HL-60 (cell line): ENCODE data around the gene PIWIL1.

ENCODE experiments used
- DNase-seq, 2 experiments: peaks; one replicate each; pipeline ENCODE4 v3.0.0-alpha.2; 2010 to 2020; ENCODE audit warnings: low read depth in 1 of 2, low spot score in 1 of 2
- H3K27ac ChIP-seq: fragments of 250-450 bp; sonication (Bioruptor Pico); replicated peaks from 2 replicates; pipeline ENCODE4 v1.5.1; 2020; ENCODE audit warnings: mild to moderate bottlenecking, moderate library complexity
- H3K27me3 ChIP-seq: fragments of 250-450 bp; sonication (Bioruptor Pico); 2 replicates; pipeline ENCODE4 v1.5.1; 2021; ENCODE audit warnings: mild to moderate bottlenecking, moderate library complexity; ENCODE audit not compliant: insufficient read depth, poor library complexity, severe bottlenecking
- H3K4me3 ChIP-seq: replicated peaks from 2 replicates; pipeline ENCODE4 v1.5.1; 2011; ENCODE audit warnings: mild to moderate bottlenecking, control low read depth, low read length; ENCODE audit not compliant: insufficient read depth
- GABPA ChIP-seq: IDR thresholded peaks from 2 replicates; pipeline ENCODE4 v1.6.1; 2012; ENCODE audit warnings: low read depth
- POLR2AphosphoS5 ChIP-seq: IDR thresholded peaks from 2 replicates; pipeline ENCODE4 v1.6.1; 2012; ENCODE audit warnings: low read depth
- SPI1 ChIP-seq: IDR thresholded peaks from 2 replicates; pipeline ENCODE4 v1.6.1; 2012; ENCODE audit warnings: low read depth, mild to moderate bottlenecking, borderline replicate concordance
- TF ChIP-seq, protein P1 (sequence below): IDR thresholded peaks from one replicate; pipeline ENCODE4 v1.5.1; 2011; ENCODE audit warnings: low read length, control low read depth, inconsistent platforms; ENCODE audit not compliant: insufficient read depth
- TF ChIP-seq, protein P2 (sequence below): IDR thresholded peaks from 2 replicates; pipeline ENCODE4 v1.6.1; 2012; ENCODE audit warnings: low read depth; ENCODE audit not compliant: insufficient replicate concordance

PIWIL1 gene

DNA sequence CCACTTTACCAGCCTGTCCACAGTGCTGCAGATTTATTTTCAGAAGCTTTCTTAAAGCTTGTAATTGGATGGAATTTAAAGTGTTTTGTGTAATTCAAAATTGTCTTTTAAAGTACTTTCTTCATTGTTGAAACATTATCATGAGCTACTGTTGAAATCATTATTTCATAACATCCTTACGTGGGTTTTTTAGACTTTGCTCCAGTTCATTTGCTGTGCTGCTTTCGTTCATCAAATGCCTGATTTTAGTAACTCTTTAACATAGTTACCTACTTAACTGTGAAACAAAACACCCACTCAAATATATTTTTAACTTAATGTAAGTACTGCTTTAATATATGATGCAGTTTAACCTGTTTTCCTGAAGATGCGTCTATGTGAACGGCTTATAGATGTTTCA lies 47.5 kb downstream of the PIWIL1 start:
- TF ChIP-seq POLR2AphosphoS5 (no peak), GABPA (no peak), SPI1 (no peak)
- TF ChIP-seq, protein P1, sequence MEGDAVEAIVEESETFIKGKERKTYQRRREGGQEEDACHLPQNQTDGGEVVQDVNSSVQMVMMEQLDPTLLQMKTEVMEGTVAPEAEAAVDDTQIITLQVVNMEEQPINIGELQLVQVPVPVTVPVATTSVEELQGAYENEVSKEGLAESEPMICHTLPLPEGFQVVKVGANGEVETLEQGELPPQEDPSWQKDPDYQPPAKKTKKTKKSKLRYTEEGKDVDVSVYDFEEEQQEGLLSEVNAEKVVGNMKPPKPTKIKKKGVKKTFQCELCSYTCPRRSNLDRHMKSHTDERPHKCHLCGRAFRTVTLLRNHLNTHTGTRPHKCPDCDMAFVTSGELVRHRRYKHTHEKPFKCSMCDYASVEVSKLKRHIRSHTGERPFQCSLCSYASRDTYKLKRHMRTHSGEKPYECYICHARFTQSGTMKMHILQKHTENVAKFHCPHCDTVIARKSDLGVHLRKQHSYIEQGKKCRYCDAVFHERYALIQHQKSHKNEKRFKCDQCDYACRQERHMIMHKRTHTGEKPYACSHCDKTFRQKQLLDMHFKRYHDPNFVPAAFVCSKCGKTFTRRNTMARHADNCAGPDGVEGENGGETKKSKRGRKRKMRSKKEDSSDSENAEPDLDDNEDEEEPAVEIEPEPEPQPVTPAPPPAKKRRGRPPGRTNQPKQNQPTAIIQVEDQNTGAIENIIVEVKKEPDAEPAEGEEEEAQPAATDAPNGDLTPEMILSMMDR, result no peak
- TF ChIP-seq, protein P2, sequence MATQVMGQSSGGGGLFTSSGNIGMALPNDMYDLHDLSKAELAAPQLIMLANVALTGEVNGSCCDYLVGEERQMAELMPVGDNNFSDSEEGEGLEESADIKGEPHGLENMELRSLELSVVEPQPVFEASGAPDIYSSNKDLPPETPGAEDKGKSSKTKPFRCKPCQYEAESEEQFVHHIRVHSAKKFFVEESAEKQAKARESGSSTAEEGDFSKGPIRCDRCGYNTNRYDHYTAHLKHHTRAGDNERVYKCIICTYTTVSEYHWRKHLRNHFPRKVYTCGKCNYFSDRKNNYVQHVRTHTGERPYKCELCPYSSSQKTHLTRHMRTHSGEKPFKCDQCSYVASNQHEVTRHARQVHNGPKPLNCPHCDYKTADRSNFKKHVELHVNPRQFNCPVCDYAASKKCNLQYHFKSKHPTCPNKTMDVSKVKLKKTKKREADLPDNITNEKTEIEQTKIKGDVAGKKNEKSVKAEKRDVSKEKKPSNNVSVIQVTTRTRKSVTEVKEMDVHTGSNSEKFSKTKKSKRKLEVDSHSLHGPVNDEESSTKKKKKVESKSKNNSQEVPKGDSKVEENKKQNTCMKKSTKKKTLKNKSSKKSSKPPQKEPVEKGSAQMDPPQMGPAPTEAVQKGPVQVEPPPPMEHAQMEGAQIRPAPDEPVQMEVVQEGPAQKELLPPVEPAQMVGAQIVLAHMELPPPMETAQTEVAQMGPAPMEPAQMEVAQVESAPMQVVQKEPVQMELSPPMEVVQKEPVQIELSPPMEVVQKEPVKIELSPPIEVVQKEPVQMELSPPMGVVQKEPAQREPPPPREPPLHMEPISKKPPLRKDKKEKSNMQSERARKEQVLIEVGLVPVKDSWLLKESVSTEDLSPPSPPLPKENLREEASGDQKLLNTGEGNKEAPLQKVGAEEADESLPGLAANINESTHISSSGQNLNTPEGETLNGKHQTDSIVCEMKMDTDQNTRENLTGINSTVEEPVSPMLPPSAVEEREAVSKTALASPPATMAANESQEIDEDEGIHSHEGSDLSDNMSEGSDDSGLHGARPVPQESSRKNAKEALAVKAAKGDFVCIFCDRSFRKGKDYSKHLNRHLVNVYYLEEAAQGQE, result no peak
- DNase-seq, result no peak
- Histone ChIP-seq H3K4me3 (no peak overlapping the region), H3K27ac (no peak overlapping the region), H3K27me3 (no peaks in the 10 kb centered on the region)

DNA sequence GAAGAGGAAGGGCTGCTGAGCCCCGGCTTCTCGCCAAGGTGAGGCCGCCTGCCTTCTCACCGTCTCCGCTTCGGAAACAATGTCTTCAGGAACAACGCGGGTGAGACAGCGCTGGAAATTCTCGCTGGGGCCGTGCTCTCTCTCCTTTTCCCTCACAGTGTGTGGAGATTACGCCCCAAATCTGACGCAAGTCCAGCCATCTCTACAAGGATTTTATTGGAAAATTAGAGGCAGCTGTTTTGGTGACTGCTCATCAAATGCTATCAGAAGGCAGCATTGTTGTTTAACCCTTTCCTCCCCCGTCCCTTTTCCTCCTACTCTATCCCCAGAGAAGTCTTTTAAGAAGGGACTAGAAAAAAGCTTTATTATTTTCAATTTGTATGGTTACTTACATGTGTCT lies 53.5 kb downstream of the PIWIL1 start:
- no peak for TF ChIP-seq GABPA
- TF ChIP-seq, protein P2, result no peak
- TF ChIP-seq, protein P1, result no peak
- TF ChIP-seq SPI1, result no peak
- TF ChIP-seq POLR2AphosphoS5, result no peak
- DNase-seq, result no peak
- Histone ChIP-seq H3K27ac (no peak overlapping the region), H3K4me3 (no peak overlapping the region), H3K27me3 (no peaks in the 10 kb centered on the region)

GRCh38 chr12:130394906-130395305 lies 57.2 kb downstream of the PIWIL1 start:
- DNase-seq, result no peak
- no peak overlapping the region for H3K27ac ChIP-seq
- H3K27me3 ChIP-seq, result no peaks in the 10 kb centered on the region
- no peak overlapping the region for H3K4me3 ChIP-seq
- TF ChIP-seq, protein P1, result no peak
- TF ChIP-seq POLR2AphosphoS5 (no peak), SPI1 (no peak), GABPA (no peak)
- TF ChIP-seq, protein P2, result no peak
